Measurements from ENCODE around the gene DNAJC3. TPM values are rescaled to one million over a fixed set of nuclear protein-coding genes. Genes with fewer than 3 reads are reported as not detected.

Gene DNAJC3
- total and polyA plus RNA-seq, 9 of the 15 experiments (the other 6 are each of a cell fraction or from before 2014, with no cell fraction given), result 7.8 to 21.8 (median 10.4) TPM

DNA sequence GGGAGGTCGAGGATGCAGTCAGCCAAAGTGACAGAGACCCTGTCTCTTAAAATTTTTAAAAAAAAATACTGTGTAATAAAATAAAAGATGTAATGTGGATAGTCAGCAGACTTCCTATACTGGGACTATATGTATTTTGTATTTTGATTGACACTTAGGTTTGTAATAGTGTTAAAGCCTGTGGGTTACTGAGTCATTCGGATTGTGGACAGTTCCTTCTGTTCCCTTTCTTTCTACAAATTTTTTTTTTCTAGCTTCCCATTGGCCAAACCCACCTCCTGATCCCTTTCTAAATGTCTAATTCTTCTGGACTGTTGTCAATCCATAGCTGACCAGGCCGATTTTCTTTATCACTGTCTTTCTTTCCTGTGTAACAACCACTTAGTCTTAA, 108.0 kb downstream of the DNAJC3 start:
- FAIRE-seq (no peak), ATAC-seq (no peak), DNase-seq (ENCODE audit: extremely low read depth in 1 of 4, low spot score in 3 of 4) (no peak)
- ChIA-PET CTCF (ENCODE audit: low intra/inter-chr PET ratio) (no interaction called here), POLR2A (no interaction called here)
- H3K27ac ChIP-seq (ENCODE audit: extremely low read depth, low read depth, low read length), result no peak overlapping the region
- TF ChIP-seq, protein P1, sequence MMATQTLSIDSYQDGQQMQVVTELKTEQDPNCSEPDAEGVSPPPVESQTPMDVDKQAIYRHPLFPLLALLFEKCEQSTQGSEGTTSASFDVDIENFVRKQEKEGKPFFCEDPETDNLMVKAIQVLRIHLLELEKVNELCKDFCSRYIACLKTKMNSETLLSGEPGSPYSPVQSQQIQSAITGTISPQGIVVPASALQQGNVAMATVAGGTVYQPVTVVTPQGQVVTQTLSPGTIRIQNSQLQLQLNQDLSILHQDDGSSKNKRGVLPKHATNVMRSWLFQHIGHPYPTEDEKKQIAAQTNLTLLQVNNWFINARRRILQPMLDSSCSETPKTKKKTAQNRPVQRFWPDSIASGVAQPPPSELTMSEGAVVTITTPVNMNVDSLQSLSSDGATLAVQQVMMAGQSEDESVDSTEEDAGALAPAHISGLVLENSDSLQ (IDR thresholded peaks at IDR 0.05), result peak; percentile 51; the same call in 1 of the 2 replicates
- TF ChIP-seq ATF7 (IDR thresholded peaks at IDR 0.05), result no peak
- 59% methylated on average over 2 of the region's 3 CpGs for WGBS (ENCODE audit: insufficient coverage, low coverage, missing lambda C conversion rate)
- intact Hi-C loops (cut with micrococcal nuclease), result no loop called here
- BruUV-seq (replicated peaks), result no TSS peak
- H3K9me1 ChIP-seq (ENCODE audit: control insufficient read depth, insufficient read depth, low read length), result no peaks in the 10 kb centered on the region
- no peaks in the 10 kb centered on the region for H3K27me3 ChIP-seq (ENCODE audit: control insufficient read depth in 2 of 2, insufficient read depth in 2 of 2, low read length in 2 of 2)
- no peaks in the 10 kb centered on the region for H3K79me2 ChIP-seq (ENCODE audit: control insufficient read depth, insufficient read depth, low read length)
- H3K9ac ChIP-seq (ENCODE audit: insufficient read depth in 1 of 2, low read depth in 2 of 2, low read length in 2 of 2), result no peak overlapping the region
- H2AFZ ChIP-seq (ENCODE audit: low read depth, low read length), result no peak overlapping the region
- H3K36me3 ChIP-seq (ENCODE audit: control insufficient read depth, insufficient read depth, low read length), result peaks cover 28% of the 10 kb centered on the region; the same call in 2 of the 3 replicates
- no peaks in the 10 kb centered on the region for H3K4me1 ChIP-seq (replicated peaks in 1 of 2; ENCODE audit: control insufficient read depth in 2 of 2, insufficient read depth in 2 of 2, low read length in 2 of 2)
- no peak overlapping the region for H3K4me3 ChIP-seq
- no peak overlapping the region for H3K4me2 ChIP-seq (ENCODE audit: insufficient read depth, low read length)
- H3K9me3 ChIP-seq (replicated peaks; ENCODE audit: control insufficient read depth, insufficient read depth, low read depth, low read length), result no peaks in the 10 kb centered on the region
- in situ Hi-C loops (cut with MboI), result no loop called here
- H4K20me1 ChIP-seq (replicated peaks; ENCODE audit: control insufficient read depth, insufficient read depth, low read length), result no peaks in the 10 kb centered on the region

DNA sequence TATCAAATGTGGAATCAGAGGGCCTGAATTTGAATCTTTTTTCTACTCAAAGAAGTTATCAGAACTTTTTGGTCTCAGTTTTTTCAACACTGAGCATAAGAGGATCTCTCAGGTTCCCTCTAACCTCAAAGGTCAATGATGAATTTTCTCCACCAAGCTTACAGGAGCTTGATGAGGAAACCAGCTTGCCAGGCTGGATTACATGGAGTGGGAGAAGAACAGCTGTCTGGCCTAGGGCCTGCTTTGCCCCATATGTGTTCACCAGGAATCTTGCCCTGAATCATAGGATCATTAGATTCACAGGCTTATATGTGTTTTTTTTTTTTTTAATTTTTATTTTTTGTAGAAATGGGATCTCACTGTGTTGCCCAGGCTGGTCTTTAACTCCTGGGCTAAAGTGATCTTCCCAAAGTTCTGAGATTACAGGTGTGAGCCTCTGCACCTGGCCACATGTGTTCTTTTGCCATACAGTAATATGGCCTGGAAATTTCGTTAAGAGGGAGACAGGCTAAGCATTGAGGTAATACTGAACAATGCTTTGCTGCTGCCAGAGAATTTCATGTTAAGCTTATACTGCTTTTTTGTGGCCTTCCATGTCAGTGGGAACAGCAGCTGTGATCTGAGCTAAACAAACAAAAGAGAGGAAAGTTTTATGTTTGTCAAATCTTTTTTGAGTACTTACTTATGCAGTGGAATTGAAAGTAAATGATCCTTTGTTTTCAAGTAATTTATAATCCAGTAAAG, 110.6 kb downstream of the DNAJC3 start:
- Histone ChIP-seq H3K36me3 (ENCODE audit: control insufficient read depth, insufficient read depth, low read length) (peaks cover 45% of the 10 kb centered on the region; the same call in 2 of the 3 replicates), H3K4me3 (no peak overlapping the region), H3K4me2 (ENCODE audit: insufficient read depth, low read length) (no peak overlapping the region), H3K9ac (ENCODE audit: insufficient read depth in 1 of 2, low read depth in 2 of 2, low read length in 2 of 2) (no peak overlapping the region), H3K27me3 (ENCODE audit: control insufficient read depth in 2 of 2, insufficient read depth in 2 of 2, low read length in 2 of 2) (no peaks in the 10 kb centered on the region), H3K27ac (ENCODE audit: extremely low read depth, low read depth, low read length) (no peak overlapping the region), H4K20me1 (replicated peaks; ENCODE audit: control insufficient read depth, insufficient read depth, low read length) (no peaks in the 10 kb centered on the region), H3K9me1 (ENCODE audit: control insufficient read depth, insufficient read depth, low read length) (no peaks in the 10 kb centered on the region), H3K9me3 (replicated peaks; ENCODE audit: control insufficient read depth, insufficient read depth, low read depth, low read length) (no peaks in the 10 kb centered on the region), H3K4me1 (replicated peaks in 1 of 2; ENCODE audit: control insufficient read depth in 2 of 2, insufficient read depth in 2 of 2, low read length in 2 of 2) (no peaks in the 10 kb centered on the region), H3K79me2 (ENCODE audit: control insufficient read depth, insufficient read depth, low read length) (no peaks in the 10 kb centered on the region), H2AFZ (ENCODE audit: low read depth, low read length) (no peak overlapping the region)
- intact Hi-C loops (cut with micrococcal nuclease), result no loop called here
- TF ChIP-seq RAD21 (CRISPR knock-in tag; conservative IDR thresholded peaks at IDR 0.05 in 1 of 2, IDR thresholded peaks at IDR 0.05 in 1 of 2), result no peak
- no peak for TF ChIP-seq TRIM28 (IDR thresholded peaks at IDR 0.05)
- in situ Hi-C loops (cut with MboI), result no loop called here
- FAIRE-seq, result no peak
- POLR2A ChIA-PET, result interaction anchor here (1.2 kb wide), 1 partner anchor 111 kb away, joined by 4 read pairs; the partner anchor contains the start of gene DNAJC3
- CTCF ChIA-PET (ENCODE audit: low intra/inter-chr PET ratio), result interaction anchor here (0.6 kb wide), 1 partner anchor 1548 kb away, joined by 3 read pairs; no protein-coding TSS in a partner anchor
- DNase-seq (ENCODE audit: extremely low read depth in 1 of 4, low spot score in 3 of 4), result no peak
- 8% methylated on average over 1 of the region's 1 CpG for WGBS (ENCODE audit: insufficient coverage, low coverage, missing lambda C conversion rate)
- ATAC-seq, result no peak
- no TSS peak for BruUV-seq (replicated peaks)

Data from K562 (cell line).